GM18909 (cell line): ENCODE data around the gene PMM1.
"Not testable (repeated sequence)": the region's sequence is repeated elsewhere in the genome, so short reads cannot be mapped to it uniquely, and the experiment has no call there.

Experiments
- ATAC-seq: cut with Tn5 transposase; IDR thresholded peaks from one replicate; pipeline ENCODE4 v1.9.1; 2021; ENCODE audit warnings: mild to moderate bottlenecking; ENCODE audit not compliant: unreplicated experiment, poor library complexity

PMM1 gene

DNA sequence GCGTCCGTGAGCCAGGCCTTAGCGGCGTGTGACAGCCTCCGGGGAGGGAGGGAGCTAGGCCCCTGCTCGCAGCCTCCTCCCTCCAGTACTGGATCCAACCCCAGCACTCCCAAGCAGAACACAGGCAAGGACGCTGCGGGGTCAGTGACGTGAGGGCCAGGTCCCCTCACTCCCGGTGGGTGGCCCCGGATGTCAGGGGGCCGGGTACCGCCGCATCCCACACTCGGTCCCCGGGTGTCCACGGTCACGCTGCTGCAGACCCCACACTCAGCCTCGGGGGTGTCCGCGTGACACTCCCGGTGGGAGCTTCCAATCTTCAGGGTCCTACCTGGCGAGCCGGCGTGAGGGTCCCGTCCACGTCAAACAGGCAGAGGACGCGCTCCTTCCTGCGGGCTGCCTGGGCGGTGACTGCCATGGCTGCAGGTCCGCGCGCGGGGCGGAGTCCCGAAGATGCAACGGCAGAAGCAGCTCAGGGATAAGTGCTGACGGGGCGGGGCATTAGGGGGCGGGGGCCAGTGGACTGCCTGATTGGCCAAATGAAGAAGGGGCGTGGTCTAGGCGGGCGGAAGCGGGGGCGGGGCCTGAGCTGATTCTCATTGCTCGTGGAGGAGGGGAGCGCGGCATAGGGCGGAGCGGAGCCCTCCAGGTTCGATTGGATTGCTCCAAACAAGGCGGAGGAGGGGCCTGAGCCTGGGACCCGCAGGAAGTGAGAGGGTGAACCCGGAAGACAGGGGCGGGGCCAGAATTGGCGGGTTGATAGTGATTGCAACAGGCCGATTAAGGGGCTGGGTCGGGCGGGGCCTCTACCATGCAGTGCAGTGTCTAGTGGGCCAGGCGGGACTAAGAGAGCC is at the start of gene PMM1:
Gene PMM1, minus strand, starts transcription at position 450 of the 851 bp plus-strand sequence. Its CDS starts 35 bp downstream, at position 415.
- ATAC-seq: peak; percentile 86

DNA sequence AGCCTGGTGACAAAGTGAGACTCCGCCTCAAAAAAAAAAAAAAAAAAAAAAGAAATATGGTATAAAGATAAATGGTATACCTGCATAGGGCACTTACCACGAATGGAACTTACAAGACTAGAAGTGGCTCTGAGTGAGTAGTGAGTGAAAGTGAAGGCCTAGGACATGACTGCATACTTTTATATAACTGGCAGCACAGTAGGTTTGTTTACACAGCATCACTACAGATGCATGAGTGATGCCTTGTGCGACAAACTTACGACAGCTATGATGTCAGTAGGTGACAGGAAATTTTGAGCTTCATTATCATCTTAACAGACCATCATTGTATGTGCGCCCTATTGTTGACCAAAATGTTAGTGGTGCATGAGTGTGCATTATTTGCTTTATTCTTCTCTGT is 49.1 kb upstream of the PMM1 start:
- no peak for ATAC-seq

DNA sequence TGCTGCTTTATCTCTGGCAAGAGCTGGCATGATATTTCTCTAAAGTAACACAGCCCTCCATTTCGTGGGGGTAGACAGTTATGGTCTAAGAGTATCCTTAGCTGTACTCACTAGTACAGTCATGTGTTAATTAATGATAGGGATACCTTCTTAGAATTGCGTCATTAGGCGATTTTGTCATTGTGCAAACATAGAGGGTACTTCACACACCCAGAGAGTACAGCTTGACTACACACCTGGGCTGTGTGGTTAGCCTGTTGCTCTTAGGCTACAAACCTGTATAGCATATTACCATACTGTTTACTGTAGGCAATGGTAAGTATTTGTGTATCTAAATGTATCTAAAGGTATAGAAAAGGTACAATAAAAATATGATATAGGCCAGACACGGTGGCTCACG is 48.5 kb upstream of the PMM1 start:
- no peak for ATAC-seq

DNA sequence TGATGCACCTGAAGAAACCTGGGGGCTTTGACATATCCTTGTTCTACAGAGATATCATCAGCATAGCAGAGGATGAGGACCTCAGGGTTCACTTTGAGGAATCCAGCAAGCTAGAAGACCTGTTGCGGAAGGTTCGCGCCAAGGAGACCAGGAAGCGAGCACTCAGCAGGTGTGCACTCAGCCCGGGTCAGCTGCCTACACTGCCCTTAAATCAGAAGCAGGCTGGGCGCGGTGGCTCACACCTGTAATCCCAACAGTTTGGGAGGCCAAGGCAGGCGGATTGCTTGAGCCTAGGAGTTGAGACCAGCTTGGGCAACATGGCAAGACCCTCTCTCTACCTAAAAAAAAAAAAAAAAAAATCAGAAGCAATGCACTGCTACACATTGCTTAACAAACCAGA is 48.0 kb upstream of the PMM1 start:
- ATAC-seq: not testable (repeated sequence)

DNA sequence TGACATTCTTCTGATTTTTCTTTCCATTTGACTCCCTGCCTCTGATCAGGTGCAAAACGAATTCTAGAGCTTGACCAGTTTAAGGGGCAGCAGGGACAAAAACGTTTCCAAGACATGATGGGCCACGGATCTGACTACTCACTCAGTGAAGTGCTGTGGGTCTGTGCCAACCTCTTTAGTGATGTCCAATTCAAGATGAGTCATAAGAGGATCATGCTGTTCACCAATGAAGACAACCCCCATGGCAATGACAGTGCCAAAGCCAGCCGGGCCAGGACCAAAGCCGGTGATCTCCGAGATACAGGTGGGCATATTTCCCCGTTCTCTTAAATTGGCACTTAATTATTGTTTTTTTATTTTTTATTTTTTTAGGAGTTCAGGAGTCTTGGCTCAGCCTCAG is 46.8 kb upstream of the PMM1 start:
- ATAC-seq: no peak

DNA sequence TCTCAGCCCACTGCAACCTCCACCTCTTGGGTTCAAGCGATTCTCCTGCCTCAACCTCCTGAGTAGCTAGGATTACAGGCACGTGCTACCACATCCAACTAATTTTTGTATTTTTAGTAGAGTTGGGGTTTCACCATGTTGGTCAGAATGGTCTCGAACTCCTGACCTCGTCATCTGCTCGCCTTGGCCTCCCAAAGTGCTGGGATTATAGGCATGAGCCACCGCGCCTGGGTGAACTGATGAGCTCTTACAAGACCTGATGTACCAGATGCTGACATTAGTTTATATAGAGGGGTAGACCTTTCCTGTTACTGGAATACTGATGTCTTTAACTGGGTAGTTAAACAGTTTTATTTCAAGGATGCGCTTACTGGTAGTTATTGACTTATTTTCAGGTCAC is 45.0 kb upstream of the PMM1 start:
- not testable (repeated sequence) for ATAC-seq

DNA sequence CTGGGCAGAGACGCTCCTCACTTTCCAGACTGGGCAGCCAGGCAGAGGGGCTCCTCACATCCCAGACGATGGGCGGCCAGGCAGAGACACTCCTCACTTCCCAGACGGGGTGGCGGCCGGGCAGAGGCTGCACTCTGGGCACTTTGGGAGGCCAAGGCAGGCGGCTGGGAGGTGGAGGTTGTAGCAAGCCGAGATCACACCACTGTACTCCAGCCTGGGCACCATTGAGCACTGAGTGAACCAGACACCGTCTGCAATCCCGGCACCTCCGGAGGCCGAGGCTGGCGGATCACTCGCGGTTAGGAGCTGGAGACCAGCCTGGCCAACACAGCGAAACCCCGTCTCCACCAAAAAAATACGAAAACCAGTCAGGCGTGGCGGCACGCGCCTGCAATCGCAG is 42.0 kb upstream of the PMM1 start:
- not testable (repeated sequence) for ATAC-seq

DNA sequence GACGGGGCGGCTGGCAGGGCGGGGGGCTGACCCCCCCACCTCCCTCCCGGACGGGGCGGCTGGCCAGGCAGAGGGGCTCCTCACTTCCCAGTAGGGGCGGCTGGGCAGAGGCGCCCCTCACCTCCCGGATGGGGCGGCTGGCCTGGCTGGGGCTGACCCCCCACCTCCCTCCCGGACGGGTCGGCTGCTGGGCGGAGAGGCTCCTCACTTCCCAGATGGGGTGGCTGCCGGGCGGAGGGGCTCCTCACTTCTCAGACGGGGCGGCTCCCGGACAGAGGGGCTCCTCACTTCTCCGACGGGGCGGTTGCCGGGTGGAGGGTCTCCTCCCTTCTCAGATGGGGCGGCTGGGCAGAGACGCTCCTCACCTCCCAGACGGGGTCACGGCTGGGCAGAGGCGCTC is 41.5 kb upstream of the PMM1 start:
- not testable (repeated sequence) for ATAC-seq

DNA sequence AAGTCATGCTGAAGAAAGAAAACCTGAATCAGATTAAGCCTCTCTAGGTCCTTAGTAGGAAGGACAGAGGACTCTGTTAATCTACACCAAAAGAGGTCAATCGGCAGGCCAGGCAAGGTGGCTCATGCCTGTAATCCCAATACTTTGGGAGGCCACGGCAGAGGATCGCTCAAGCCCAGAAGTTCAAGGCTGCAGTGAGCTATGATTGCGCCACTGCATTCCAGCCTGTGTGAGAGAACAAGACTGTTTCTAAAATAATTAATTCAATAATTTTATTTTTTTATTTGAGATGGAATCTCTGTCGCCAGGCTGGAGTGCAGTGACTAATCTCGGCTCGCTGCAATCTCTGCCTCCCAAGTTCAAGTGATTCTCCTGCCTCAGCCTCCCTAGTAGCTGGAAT is 35.9 kb upstream of the PMM1 start:
- ATAC-seq: no peak

DNA sequence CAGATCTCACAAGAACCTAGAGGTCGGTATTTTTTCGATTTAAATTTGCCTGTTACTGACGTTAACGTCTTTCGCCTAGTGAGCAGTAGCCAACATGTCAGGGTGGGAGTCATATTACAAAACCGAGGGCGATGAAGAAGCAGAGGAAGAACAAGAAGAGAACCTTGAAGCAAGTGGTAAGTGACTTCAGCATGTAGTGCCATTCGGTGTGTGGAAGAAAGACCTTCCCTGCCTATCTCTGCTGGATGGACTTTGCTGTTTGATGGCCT is 32.2 kb upstream of the PMM1 start:
- no peak for ATAC-seq

DNA sequence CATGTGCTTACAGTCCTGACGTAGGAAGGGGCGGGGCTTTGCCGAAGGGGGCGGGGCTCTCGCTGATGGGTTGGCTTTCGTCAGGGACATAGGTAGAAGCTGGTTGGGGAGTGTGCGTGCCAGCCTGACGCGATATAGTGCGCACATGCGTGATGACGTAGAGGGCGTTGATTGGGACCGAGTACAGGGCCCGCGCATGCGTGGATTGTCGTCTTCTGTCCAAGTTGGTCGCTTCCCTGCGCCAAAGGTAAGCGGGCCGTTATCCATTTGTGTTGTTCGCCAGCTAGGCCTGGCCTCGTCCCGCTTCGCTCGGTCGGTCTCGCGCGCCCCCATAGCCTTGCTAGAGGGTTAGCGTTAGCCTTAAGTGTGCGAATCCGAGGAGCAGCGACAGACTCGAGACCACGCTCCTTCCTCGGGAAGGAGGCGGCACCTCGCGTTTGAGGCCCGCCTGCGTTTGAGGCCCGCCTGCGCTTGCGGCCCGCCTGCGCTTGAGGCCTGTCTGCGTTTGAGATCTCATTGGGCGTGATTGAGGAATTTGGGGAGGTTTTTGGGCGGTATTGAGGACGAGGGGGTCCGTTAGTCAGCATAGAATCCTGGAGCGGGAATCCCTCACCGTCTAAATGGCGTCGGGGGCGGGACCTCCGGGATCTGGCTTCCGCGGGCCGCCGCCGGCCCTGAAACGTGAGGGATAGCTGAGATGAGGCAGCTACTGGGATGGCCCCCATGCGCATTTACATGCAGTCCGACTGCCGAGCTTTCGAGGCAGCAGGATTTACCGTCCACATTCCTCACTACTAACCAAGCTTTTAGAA is 31.7 kb upstream of the PMM1 start, which contains the start of gene XRCC6:
Gene XRCC6, plus strand, starts transcription at position 197 of the 812 bp plus-strand sequence. CDS start 710 bp downstream, outside the sequence.
- ATAC-seq: peak; percentile 84

DNA sequence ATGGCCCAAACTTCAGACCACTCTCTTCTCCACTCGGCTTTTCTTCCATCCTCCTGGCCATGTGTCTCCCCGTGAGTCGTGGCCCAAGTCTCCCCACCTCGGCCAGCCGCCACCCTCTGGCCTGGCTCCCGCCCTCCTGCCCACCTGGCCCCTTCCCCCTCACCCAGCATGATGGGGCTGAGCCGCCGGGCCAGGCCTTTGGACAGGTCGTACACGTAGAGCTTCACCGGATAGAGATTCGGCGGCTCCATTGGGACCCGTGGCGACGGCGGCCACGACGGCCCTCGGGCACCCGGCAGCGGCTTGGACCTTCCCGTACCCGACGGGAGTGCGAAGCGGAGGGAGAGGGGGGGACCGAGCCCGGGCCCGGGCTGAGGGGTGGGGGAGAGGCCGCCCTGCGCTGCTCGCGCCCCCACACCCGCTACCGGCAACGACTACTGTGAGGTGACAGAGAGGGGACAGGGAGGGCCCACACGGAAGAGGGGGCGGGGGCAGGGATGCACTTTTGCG is 31.0 kb upstream of the PMM1 start, which contains the start of gene DESI1:
Gene DESI1, minus strand, starts transcription at position 455 of the 510 bp plus-strand sequence. Its CDS starts 204 bp downstream, at position 251.
- peak; percentile 26 for ATAC-seq

DNA sequence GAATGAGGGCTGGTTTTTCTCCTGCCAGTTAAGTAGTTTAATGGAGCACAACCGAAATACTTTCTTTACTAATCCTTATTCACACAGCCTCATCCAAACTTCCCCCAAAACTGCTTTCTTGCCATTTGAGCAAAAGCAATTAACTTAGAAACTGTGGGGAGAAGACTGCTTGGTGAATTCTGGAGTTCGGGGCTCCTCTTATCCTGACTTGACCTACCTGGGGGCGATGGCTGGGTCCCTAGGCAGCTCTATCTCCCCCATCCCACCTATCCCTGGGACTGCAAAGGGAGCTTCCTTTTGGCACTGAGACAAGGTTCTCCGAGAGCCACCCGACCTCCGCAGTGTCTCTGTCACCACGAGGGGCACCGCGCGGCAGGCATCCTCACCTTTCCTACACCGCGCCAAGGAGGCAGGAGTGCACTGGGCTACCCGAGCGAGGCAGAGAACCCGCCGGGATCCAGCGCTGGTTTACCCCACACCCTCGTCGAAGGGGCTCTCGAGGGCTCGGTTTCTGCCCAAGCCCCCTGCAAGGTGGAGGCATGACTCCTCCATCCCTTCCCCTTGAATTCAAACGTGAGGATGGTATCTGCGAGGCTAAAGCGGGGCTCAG is 30.4 kb upstream of the PMM1 start:
- peak; percentile 21 for ATAC-seq

DNA sequence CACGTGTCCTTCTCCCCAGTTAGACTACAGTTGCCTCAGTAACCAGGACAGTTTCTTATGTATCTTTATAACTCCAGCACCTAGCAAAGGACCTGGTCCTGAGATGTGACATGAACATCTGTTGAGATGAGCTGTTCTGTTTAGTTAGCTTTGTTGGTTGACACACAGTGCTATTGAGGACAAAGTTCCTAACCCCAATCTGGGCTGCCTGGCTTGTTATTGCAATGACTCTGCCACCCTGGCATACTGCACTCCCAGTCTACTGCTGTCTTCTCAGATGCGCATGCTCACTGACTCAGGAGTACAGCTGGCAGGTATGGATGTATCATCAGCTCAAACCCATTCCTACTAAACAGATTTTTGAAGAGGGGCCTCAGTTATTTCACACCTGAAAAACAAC is 23.8 kb upstream of the PMM1 start:
- ATAC-seq: no peak

DNA sequence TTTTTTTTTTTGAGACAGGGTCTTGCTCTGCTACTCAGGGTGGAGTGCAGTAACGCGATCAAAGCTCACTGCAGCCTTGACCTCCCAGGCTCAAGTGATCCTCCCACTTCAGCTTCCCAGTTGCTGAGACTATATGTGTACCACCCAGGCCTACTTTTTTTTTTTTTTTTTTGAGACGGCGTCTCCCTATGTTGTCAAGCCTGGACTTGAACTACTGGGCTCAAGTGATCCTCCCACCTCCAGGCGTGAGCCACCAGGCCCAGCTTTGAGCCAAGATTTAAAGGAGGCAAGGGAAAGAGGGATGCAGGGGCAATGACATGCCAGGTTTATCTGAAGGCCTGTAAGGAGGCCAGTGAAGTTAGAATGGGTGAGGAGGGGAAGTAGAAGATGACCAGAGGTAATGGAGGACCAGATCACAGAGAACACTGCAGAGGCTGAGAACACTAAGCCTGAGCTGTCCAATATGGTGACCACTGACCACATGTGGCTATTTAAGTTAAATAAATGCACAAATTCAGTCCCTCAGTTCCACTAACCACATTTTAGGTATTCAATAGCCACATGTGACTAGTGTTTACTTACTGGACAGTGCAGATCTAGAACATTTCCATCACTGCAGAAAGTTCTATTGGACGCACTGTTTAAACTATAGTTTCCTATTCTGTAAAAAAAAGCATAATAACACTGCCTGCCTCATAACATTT is 23.1 kb upstream of the PMM1 start:
- ATAC-seq: no peak

DNA sequence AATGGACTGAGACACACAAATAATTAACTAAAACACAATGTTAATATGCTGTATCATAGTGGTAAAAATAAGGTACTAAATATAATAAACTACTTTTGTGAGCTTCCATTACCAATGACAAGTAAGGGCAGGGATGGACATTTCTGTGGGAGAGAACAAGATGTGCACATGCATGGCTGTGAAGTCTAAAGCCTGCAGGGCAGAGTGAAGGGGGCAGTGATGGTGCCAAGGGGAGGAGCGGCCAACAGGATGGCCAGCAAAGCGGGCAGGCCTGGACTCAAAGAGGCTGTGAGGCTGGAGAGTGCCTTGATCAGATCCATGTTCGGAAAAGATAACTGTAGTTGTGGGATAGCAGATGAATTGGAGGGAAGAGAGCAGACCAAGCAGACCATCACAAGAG is 18.7 kb upstream of the PMM1 start:
- ATAC-seq: no peak

DNA sequence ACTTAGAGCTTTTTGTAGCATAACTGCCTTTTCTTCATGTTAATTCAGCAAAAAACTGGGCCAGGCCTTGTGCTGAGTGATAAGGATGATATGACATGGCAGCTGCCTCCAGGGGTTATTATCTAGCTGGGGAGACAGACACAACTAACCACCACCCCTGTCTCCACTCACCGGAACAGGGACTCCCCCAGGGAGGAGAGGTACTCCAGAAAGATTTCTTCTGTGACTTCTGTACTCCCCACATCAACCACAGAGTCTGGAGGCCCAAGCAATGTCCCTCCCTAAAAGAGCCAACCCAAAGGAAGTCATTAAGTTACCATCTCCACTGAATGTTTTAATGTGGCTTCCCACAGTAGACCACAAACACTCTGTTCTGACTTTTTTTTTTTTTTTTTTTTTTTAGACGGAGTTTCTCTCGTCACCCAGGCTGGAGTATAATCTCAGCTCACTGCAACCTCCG is 14.3 kb upstream of the PMM1 start:
- peak; percentile 79 for ATAC-seq

DNA sequence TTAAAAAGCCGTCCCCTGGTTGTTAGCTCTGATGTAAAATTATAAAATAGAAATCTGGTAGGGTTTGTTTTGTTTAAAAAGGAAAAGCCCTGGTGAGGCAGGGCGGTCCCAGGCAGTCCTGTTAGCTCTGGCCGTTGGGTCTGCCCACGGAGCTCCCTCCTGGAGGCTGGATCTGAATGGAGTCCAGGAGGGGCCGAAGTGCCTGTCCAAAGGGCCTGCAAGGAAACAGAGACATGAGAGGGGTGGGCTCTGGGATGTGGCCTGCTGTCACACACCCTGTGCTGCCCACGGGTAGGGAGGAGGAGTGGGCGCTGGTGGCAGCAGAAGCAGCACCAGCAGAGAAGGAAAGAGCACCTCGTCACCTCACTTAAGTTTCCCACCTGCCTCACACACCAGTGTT is 11.3 kb upstream of the PMM1 start:
- ATAC-seq: no peak

DNA sequence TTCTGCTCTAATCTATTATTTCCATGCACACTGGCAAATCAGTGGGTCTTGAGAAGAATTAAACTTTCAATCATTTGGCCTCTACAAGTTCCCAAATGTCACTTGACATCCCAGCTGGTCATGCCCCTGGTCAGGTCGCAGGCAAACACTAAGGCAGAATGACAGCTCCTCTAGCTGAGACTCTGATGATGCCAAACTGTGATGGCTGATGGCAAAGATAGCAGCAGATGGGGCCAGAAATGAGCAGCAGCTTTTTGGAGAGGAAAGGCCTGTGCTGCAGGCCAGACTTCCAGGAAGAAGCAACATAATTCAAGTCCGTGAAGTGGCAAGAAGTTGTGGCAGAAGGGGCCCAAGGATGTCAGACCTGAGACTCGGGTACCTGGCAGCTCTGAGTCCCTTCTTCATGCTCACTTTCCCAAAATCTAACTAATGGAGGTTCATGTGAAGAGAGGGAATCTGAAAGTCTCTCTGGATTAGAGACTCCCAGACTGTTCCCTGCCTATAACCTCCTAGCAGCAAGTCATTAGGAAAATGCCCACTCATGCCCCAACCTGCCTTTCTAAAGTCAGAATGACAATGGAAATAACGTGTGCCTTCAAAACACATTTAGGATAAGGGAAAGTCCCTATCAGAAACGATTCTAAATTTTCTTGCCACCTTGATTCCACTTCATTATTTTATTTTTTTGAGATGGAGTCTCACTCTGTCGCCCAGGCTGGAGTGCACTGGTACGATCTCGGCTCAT is 9.4 kb upstream of the PMM1 start:
- no peak for ATAC-seq
